ENCODE data around the gene PKM.

DNA sequence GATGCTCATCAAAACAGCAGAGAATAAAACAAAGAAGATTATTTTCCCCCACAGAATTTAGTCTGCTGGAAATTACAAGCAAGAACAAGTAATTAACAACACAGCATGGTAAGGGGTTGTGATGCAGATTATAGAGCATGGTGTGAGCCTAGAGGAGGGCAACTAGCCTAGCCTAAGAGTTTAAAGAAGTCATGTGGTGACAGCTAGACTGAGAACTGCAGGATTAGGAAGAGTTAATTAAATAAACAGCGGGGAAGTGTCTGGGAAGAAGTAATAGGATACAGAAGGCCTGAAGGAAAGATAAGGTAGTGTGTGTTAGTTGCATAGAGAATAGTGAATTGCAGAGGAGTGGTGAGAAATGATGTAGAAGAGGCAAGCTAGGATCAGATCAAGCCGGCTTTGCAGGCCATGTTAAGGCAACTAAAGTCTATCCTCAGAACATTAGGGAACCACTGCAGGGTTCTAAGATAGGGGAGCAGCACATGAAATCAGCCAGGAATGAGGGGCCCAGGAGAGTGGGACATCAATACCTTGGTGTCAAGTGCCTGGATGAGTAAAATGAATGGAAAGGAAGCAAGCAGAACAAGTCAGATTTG is 11.9 kb upstream of the PKM start:
- TF ChIP-seq, protein P1, sequence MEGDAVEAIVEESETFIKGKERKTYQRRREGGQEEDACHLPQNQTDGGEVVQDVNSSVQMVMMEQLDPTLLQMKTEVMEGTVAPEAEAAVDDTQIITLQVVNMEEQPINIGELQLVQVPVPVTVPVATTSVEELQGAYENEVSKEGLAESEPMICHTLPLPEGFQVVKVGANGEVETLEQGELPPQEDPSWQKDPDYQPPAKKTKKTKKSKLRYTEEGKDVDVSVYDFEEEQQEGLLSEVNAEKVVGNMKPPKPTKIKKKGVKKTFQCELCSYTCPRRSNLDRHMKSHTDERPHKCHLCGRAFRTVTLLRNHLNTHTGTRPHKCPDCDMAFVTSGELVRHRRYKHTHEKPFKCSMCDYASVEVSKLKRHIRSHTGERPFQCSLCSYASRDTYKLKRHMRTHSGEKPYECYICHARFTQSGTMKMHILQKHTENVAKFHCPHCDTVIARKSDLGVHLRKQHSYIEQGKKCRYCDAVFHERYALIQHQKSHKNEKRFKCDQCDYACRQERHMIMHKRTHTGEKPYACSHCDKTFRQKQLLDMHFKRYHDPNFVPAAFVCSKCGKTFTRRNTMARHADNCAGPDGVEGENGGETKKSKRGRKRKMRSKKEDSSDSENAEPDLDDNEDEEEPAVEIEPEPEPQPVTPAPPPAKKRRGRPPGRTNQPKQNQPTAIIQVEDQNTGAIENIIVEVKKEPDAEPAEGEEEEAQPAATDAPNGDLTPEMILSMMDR (IDR thresholded peaks at IDR 0.05), result no peak
- peak; percentile 94 for TF ChIP-seq EZH2phosphoT487 (IDR thresholded peaks at IDR 0.05)
